ENCODE measurements around the gene FEM1A.
"Not testable (repeated sequence)": the region's sequence is repeated elsewhere in the genome, so short reads cannot be mapped to it uniquely, and the experiment has no call there.

FEM1A gene

DNA sequence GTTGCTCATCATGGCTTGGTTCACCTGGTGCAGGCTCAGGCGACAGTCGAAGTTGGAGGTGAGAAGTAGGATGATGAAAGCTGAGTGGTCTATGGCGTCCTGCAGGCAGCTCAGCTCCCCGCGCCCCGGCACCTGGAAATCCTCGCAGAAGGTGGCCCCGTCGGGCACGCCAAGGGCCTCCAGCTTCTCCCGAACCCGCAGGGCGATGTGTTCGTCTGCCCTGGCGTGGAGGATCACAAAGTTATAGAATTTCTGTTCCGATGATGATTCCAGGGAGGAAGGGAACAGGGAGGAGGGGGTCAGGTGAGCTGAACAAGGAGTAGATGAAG is 25.4 kb downstream of the FEM1A start:
- Histone ChIP-seq H3K27me3 (ENCODE audit: control insufficient read depth in 3 of 3, insufficient read depth in 3 of 3, low read depth in 1 of 3, low read length in 3 of 3) (no peaks in the 10 kb centered on the region), H2BK15ac (ENCODE audit: low read length) (no peak overlapping the region), H2AK5ac (ENCODE audit: low read depth, low read length) (peak overlapping the region; percentile 99), H4K91ac (ENCODE audit: low read depth, low read length, poor library complexity) (no peak overlapping the region), H3K4ac (ENCODE audit: low read length) (no peak overlapping the region), H3K9ac (ENCODE audit: low read depth, low read length, poor library complexity) (no peak overlapping the region), H3K4me3 (ENCODE audit: low read length in 2 of 2) (no peak overlapping the region), H3K23ac (ENCODE audit: low read depth, low read length, poor library complexity) (no peak overlapping the region), H4K8ac (ENCODE audit: low read depth, low read length) (no peak overlapping the region), H3K4me1 (ENCODE audit: control insufficient read depth in 2 of 2, insufficient read depth in 1 of 2, low read depth in 1 of 2, low read length in 2 of 2) (no peaks in the 10 kb centered on the region), H3K4me2 (ENCODE audit: insufficient read depth, low read length, poor library complexity, severe bottlenecking) (no peak overlapping the region), H2BK5ac (ENCODE audit: low read length) (no peak overlapping the region), H2AFZ (ENCODE audit: low read length) (peak overlapping the region; percentile 77), H2BK12ac (ENCODE audit: low read length) (no peak overlapping the region), H2BK120ac (ENCODE audit: low read depth, low read length) (no peak overlapping the region), H3K9me3 (replicated peaks in 1 of 2; ENCODE audit: control insufficient read depth in 2 of 2, insufficient read depth in 1 of 2, low read depth in 1 of 2, low read length in 2 of 2) (peaks cover 3% of the 10 kb centered on the region in 2 donors), H3K18ac (ENCODE audit: low read length) (peak overlapping the region; percentile 51), H3K27ac (replicated peaks; ENCODE audit: low read length) (no peak overlapping the region), H3K79me1 (ENCODE audit: low read depth, low read length) (no peaks in the 10 kb centered on the region), H3K14ac (ENCODE audit: low read length) (no peak overlapping the region), H3K36me3 (replicated peaks in 1 of 2; ENCODE audit: control insufficient read depth in 2 of 2, insufficient read depth in 2 of 2, low read length in 2 of 2) (no peaks in the 10 kb centered on the region)
- no peak for DNase-seq (ENCODE audit: low spot score)
- WGBS, 2 donors (ENCODE audit: extremely low coverage in 2 of 2, insufficient read length in 2 of 2, insufficient replicate concordance in 1 of 2), result no CpG with 5 or more reads among the region's 16 CpGs

DNA sequence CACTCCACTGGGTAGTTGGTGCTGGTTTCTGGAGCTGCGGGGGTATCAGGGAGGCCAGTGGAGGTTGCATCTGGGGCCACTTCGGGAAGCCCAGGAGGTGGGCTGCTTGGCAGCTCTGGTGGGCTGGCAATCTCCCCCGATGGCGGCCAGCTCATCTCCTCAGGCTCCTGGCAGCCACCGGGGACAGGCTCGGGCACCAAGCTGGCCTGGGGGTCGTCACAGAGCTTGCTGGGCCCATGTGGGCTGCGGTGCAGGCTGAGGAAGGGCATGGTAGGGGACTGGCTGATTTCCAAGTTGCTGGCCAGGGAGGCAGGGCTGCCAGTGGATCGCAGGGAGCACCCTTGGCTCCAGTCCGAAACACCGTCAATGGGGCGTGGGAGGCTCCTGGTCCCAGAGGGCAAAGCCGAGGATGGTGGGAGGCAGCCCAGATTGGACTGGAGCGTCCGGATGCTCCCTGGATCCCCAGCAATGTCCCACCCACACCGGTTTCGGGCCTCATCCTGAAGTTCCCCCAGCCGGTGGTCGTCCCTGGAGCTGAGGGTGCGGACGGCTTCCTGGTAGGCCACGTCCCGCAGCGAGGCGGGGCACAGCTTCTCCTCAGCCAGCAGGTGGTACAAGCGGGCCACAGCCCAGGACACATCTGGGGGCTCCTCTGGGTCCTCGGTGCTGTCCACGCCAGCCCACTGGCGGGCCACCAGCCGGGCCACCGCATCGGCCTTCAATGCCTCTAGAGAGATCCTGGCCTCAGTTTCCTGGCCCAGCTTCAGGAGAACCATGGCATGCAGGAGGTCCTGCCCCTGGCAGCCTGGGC is 26.1 kb downstream of the FEM1A start:
- no peak for DNase-seq (ENCODE audit: low spot score)
- Histone ChIP-seq H2BK15ac (ENCODE audit: low read length) (peak overlapping the region; percentile 73), H4K8ac (ENCODE audit: low read depth, low read length) (no peak overlapping the region), H3K79me1 (ENCODE audit: low read depth, low read length) (no peaks in the 10 kb centered on the region), H2AK5ac (ENCODE audit: low read depth, low read length) (peak overlapping the region; percentile 86), H2BK120ac (ENCODE audit: low read depth, low read length) (no peak overlapping the region), H2BK12ac (ENCODE audit: low read length) (no peak overlapping the region), H3K18ac (ENCODE audit: low read length) (peak overlapping the region; percentile 66), H3K27ac (replicated peaks; ENCODE audit: low read length) (no peak overlapping the region), H3K23ac (ENCODE audit: low read depth, low read length, poor library complexity) (peak overlapping the region; percentile 57), H4K91ac (ENCODE audit: low read depth, low read length, poor library complexity) (no peak overlapping the region), H3K36me3 (replicated peaks in 1 of 2; ENCODE audit: control insufficient read depth in 2 of 2, insufficient read depth in 2 of 2, low read length in 2 of 2) (no peaks in the 10 kb centered on the region), H3K9ac (ENCODE audit: low read depth, low read length, poor library complexity) (peak overlapping the region; percentile 67), H3K27me3 (ENCODE audit: control insufficient read depth in 3 of 3, insufficient read depth in 3 of 3, low read depth in 1 of 3, low read length in 3 of 3) (no peaks in the 10 kb centered on the region), H3K4me2 (ENCODE audit: insufficient read depth, low read length, poor library complexity, severe bottlenecking) (no peak overlapping the region), H3K4me1 (ENCODE audit: control insufficient read depth in 2 of 2, insufficient read depth in 1 of 2, low read depth in 1 of 2, low read length in 2 of 2) (no peaks in the 10 kb centered on the region), H2AFZ (ENCODE audit: low read length) (peak overlapping the region; percentile 53), H3K4ac (ENCODE audit: low read length) (no peak overlapping the region), H2BK5ac (ENCODE audit: low read length) (no peak overlapping the region), H3K14ac (ENCODE audit: low read length) (no peak overlapping the region), H3K9me3 (replicated peaks in 1 of 2; ENCODE audit: control insufficient read depth in 2 of 2, insufficient read depth in 1 of 2, low read depth in 1 of 2, low read length in 2 of 2) (peaks cover 3% of the 10 kb centered on the region in 2 donors), H3K4me3 (ENCODE audit: low read length in 2 of 2) (no peak overlapping the region)
- WGBS, 2 donors (ENCODE audit: extremely low coverage in 2 of 2, insufficient read length in 2 of 2, insufficient replicate concordance in 1 of 2), result no CpG with 5 or more reads among the region's 32 CpGs

DNA sequence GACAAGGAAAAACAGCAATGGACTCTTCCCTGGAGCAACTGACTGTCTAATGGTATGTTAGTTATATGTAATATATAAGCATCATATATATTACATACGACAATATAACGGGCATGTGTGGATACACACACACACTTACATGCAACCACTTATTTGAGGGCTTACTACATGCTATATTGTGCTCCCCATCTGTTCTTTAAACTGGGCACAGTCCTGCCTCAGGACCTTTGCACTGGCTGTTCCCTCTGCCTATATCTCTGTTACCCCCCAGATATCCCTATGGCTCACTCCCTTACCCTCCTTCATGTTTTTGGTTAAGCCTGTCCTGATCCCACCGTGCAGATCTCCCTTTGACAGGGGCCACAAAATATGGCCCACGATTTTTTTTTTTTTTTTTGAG is 29.7 kb downstream of the FEM1A start:
- no CpG with 5 or more reads among the region's 4 CpGs for WGBS, 2 donors (ENCODE audit: extremely low coverage in 2 of 2, insufficient read length in 2 of 2, insufficient replicate concordance in 1 of 2)
- Histone ChIP-seq H3K27me3 (ENCODE audit: control insufficient read depth in 3 of 3, insufficient read depth in 3 of 3, low read depth in 1 of 3, low read length in 3 of 3) (no peaks in the 10 kb centered on the region), H3K4me3 (ENCODE audit: low read length in 2 of 2) (no peak overlapping the region), H3K9me3 (replicated peaks in 1 of 2; ENCODE audit: control insufficient read depth in 2 of 2, insufficient read depth in 1 of 2, low read depth in 1 of 2, low read length in 2 of 2) (no peaks in the 10 kb centered on the region), H4K8ac (ENCODE audit: low read depth, low read length) (no peak overlapping the region), H3K27ac (replicated peaks; ENCODE audit: low read length) (no peak overlapping the region), H3K4me1 (ENCODE audit: control insufficient read depth in 2 of 2, insufficient read depth in 1 of 2, low read depth in 1 of 2, low read length in 2 of 2) (no peaks in the 10 kb centered on the region), H2AFZ (ENCODE audit: low read length) (no peak overlapping the region), H2AK5ac (ENCODE audit: low read depth, low read length) (no peak overlapping the region), H3K9ac (ENCODE audit: low read depth, low read length, poor library complexity) (no peak overlapping the region), H3K4me2 (ENCODE audit: insufficient read depth, low read length, poor library complexity, severe bottlenecking) (no peak overlapping the region), H2BK12ac (ENCODE audit: low read length) (no peak overlapping the region), H3K14ac (ENCODE audit: low read length) (no peak overlapping the region), H2BK120ac (ENCODE audit: low read depth, low read length) (no peak overlapping the region), H3K36me3 (replicated peaks in 1 of 2; ENCODE audit: control insufficient read depth in 2 of 2, insufficient read depth in 2 of 2, low read length in 2 of 2) (no peaks in the 10 kb centered on the region), H4K91ac (ENCODE audit: low read depth, low read length, poor library complexity) (no peak overlapping the region), H2BK15ac (ENCODE audit: low read length) (no peak overlapping the region), H3K23ac (ENCODE audit: low read depth, low read length, poor library complexity) (no peak overlapping the region), H3K79me1 (ENCODE audit: low read depth, low read length) (no peaks in the 10 kb centered on the region), H3K18ac (ENCODE audit: low read length) (no peak overlapping the region), H3K4ac (ENCODE audit: low read length) (no peak overlapping the region), H2BK5ac (ENCODE audit: low read length) (no peak overlapping the region)
- DNase-seq (ENCODE audit: low spot score), result no peak

DNA sequence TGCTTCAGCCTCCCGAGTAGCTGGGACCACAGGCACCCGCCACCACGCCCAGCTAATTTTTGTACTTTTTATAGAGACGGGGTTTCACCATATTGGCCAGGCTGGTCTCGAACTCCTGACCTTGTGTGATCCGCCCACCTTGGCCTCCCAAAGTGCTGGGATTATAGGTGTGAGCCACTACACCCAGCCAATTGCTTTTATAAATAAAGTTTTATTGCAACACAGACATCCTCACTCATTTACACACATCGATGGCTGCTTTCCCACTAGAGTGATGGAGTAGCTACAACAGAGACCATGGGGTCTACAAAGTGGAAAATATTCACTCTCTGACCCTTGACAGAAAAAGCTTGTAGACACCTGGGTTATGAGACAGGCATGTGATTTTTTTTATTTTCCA is 30.8 kb downstream of the FEM1A start:
- no CpG with 5 or more reads among the region's 7 CpGs for WGBS, 2 donors (ENCODE audit: extremely low coverage in 2 of 2, insufficient read length in 2 of 2, insufficient replicate concordance in 1 of 2)

More for the DNA sequence above, 30.8 kb downstream of the FEM1A start:
- H3K4me1 ChIP-seq (ENCODE audit: control insufficient read depth in 2 of 2, insufficient read depth in 1 of 2, low read depth in 1 of 2, low read length in 2 of 2); H3K9me3 ChIP-seq (replicated peaks in 1 of 2; ENCODE audit: control insufficient read depth in 2 of 2, insufficient read depth in 1 of 2, low read depth in 1 of 2, low read length in 2 of 2); H3K9ac ChIP-seq (ENCODE audit: low read depth, low read length, poor library complexity); H3K79me1 ChIP-seq (ENCODE audit: low read depth, low read length); H2AK5ac ChIP-seq (ENCODE audit: low read depth, low read length); H2AFZ ChIP-seq (ENCODE audit: low read length); H3K4ac ChIP-seq (ENCODE audit: low read length); DNase-seq (ENCODE audit: low spot score); H3K27me3 ChIP-seq (ENCODE audit: control insufficient read depth in 3 of 3, insufficient read depth in 3 of 3, low read depth in 1 of 3, low read length in 3 of 3); H3K18ac ChIP-seq (ENCODE audit: low read length); H2BK15ac ChIP-seq (ENCODE audit: low read length); H3K4me2 ChIP-seq (ENCODE audit: insufficient read depth, low read length, poor library complexity, severe bottlenecking); H3K23ac ChIP-seq (ENCODE audit: low read depth, low read length, poor library complexity); H3K14ac ChIP-seq (ENCODE audit: low read length); H4K91ac ChIP-seq (ENCODE audit: low read depth, low read length, poor library complexity); H3K36me3 ChIP-seq (replicated peaks in 1 of 2; ENCODE audit: control insufficient read depth in 2 of 2, insufficient read depth in 2 of 2, low read length in 2 of 2); H2BK12ac ChIP-seq (ENCODE audit: low read length); H2BK120ac ChIP-seq (ENCODE audit: low read depth, low read length); H3K4me3 ChIP-seq (ENCODE audit: low read length in 2 of 2); H3K27ac ChIP-seq (replicated peaks; ENCODE audit: low read length); H2BK5ac ChIP-seq (ENCODE audit: low read length); H4K8ac ChIP-seq (ENCODE audit: low read depth, low read length): not testable (repeated sequence)
